Measurements from ENCODE around the gene SAP30L. TPM values are rescaled to one million over a fixed set of nuclear protein-coding genes. Genes with fewer than 3 reads are reported as not detected.

SAP30L gene
- total RNA-seq, 1 donor from 2014 or later = 25.4 TPM

DNA sequence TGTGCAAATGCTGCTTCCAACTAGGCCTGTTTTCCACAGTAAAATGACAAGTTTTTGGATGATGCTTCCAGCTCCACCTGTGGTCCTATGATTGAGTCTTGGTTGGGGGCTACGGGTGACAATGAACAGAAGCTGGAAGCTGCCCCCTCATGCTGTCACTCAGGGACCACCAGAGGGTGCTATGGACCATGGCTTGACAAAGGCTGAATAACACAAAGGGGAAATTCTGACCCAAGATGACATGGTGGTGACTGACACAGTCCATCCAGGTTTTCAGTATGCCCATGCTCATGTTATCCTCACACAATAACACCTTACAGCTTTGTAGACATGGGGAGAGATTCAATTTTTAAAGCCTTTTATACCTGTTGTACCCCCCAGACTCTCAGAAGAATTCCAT, 23.9 kb upstream of the SAP30L start:
- DNase-seq = no peak

GRCh38 chr5:154422298-154422697, 23.5 kb upstream of the SAP30L start:
- no peak for DNase-seq

DNA sequence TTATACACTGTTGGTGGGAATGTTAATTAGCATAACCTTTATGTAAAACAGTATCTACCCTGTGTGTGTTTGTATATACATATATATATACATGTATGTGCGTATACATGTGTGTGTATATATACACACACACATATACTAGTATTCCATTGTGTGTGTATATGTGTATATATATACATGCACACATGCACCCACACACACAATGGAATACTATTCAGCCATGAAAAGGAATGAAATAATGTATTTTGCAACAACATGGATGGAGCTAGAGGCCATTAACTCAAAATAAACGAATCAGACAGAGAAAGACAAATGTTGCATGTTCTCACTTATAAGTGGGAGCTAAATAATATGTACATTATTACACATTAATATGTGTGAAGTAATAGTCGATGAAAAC, 17.6 kb upstream of the SAP30L start:
- no peak for DNase-seq

DNA sequence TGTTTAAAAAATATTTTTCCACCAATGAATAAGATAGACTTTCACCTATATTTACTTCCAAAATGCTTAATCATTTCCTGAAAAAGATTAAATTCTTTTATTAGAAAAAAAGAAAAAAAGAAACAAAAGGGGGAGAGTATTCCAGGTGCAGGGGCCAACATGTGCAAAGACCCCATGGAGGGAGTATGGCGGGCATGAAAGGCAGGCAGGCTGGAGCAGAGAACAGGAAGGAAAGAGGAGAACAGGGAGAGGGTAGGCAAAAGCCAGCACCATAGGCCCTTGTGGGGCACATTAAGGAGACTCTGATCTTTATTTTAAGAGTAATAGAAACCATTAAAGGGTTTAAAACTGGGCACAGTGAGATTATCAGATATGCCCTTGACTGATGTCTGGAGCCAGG, 16.5 kb upstream of the SAP30L start:
- no peak for DNase-seq

- DNase-seq = no peak
Measured at GRCh38 chr5:154430466-154430865, 15.3 kb upstream of the SAP30L start.

GRCh38 chr5:154430961-154431630, 14.7 kb upstream of the SAP30L start:
- no peak for DNase-seq

GRCh38 chr5:154435226-154435625, 10.6 kb upstream of the SAP30L start:
- DNase-seq = no peak

DNA sequence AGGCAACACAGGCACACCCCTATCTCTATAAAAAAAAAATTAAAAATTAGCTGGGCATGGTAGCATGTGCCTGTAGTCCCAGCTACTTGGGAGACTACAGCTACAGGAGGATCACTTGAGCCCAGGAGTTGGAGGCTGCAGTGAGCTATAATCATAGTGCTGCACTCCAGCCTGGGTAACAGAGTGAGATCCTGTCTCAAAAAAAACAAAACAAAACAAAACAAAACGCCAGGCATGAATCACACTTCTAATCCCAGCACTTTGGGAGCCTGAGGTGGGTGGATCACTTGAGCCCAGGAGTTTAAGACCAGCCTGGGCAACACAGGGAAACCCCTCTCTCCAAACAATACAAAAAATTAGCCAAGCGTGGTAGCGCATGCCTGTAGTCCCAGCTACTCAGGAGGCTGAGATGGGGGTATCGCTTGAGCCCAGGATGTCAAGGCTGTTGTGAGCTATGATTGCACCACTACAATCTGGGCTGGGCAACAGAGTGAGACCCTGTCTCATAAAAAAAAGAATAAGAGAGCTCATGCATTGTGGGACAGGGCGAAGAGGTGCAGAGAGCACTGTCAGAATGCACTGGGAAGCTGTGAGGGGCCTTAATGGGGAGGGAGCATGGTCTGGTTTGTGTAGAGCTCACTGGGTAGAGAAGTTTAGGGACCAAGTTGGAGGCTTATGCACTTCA, 8.4 kb upstream of the SAP30L start:
- DNase-seq = no peak

GRCh38 chr5:154440540-154440939, 5.3 kb upstream of the SAP30L start:
- DNase-seq = no peak

DNA sequence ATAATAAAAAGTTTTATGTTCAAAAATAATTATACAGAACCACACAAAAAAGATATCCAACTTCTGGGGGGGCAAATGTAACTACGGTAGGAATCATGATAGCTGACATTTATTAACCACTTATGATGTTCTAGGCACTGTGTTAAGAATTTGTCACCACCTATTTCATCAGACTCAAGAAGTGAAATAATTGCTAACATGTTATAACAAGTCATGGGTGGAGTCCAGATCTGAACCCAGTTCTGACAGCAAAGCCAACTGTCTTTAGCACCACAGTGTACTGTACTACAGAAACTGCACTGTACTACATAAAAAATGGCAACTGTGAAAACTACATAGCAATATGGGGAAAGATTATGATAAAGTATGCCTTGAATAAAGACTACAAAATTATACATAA, 3.0 kb upstream of the SAP30L start:
- no peak for DNase-seq

DNA sequence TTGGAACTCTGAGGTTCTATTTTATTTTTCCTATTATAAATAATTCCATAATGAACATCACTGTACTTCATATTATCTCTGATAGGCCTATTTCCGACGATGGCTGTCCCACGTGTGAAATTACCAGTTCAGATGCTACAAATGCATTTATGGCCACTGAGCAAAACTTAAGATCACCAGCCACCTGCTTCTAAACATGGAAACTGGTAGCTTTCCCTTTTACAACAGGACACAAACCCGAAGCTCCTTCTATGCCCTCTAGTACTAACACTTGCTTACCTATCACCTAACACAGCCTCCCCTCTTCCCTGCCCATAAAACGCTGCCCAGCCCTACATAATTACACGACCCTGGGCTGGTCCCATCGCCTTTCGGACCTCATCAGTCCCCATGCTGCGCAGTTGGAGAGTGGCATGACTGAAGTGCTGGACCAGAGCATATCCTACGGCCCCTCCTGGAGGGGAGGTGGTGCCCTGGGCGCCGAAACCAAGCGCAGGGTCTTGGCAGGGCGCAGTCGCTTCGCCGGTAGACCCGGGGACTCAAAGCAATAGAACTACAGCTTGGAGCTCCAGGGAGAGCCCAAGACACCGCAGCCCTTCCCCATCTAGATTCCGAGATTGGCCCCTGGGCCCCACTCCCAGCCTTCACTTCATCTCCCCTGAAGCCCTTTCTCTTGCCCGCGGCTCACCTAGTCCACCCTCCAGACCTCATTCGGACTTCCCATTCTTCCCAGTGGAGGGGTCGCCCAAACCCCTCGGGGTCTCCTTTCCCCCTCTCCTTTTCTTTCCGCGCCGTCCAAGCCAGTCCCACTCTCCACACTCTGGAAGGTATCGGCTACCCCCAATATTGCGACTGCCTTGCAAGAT, 1.0 kb upstream of the SAP30L start:
- DNase-seq = no peak

- peak; percentile 40 for DNase-seq
Measured at GRCh38 chr5:154446195-154447088, 645 bp downstream of the SAP30L start.

- DNase-seq = no peak
Measured at GRCh38 chr5:154447089-154447725, 1.4 kb downstream of the SAP30L start.

DNA sequence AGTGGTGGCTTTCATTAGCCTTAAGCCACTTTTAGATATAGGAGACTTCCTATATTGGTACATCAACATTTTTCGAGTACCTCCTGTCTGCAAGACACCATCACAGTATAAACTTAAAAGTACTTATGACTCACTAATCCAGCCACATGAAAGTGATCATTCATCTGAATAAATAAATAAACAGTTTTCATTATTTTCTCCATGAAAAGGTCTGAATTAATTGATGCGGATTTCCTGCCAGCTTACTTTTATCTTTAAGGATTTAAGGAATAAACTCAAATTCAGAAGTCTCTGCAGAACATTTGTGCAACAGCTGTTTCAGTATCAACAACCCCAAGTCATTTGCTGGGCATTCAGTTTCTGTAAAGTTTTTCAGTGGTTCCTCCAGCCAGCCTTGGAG, 4.0 kb downstream of the SAP30L start:
- no peak for DNase-seq

- DNase-seq = no peak
Measured at GRCh38 chr5:154451957-154452356, 6.2 kb downstream of the SAP30L start.

DNA sequence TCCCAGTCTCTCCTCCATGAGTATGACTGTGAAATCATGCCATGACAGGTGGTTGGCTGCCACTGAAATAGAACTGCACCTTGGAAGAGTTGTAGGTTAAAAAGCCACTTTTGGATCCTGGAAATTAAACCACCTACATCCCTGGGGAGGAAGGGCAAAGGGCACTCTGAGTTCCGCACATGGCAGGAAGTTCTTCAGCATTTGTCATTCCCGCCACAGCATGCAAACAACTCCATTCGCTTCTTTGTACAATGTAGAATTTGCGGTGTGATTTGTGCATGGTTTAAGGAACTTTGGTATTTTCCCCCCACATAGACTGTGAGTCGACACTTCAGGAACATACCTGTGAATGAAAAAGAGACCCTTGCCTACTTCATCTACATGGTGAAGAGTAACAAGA, 9.8 kb downstream of the SAP30L start:
- no peak for DNase-seq

- no peak for DNase-seq
Measured at GRCh38 chr5:154456540-154456939, 10.7 kb downstream of the SAP30L start.

- DNase-seq = no peak
Measured at GRCh38 chr5:154459015-154459414, 13.2 kb downstream of the SAP30L start.

DNA sequence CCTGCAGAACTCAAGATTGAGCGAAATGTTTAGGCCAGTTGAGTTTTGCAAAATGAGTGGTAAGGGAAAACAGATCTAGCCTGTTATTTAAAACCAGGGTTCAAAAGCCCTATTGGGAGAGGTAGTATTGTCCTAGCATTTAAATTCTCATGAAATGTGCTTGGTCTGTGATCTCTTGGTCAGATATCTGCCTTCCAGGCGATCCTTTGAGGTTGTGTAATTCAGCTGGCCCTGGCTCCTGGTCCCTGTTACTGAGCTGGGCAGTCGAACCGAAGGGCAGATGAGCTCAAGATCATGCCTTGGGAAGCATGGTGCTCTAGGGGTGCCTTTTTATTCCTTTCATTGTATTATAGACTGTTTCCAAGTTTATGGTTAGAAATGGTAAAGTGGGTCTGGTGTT, 14.4 kb downstream of the SAP30L start:
- DNase-seq = no peak

DNA sequence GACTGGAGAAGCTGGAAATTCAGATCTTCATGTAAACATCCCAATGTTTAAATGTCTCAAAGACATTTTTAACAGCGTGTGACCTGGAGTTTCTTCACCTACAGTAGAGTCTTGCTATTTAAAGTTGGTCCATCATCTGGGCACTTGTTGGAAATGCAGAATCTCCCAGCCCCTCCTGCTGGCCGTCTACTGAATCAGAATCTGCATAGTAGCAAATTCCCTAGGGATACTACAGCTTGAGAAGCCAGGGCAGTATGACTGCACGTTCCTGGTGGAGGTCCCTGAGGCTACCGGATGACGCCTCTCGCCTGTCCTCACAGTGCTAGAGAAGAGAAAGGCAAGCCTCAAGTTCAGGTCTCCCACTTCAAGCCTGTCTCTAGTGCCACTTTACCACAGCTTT, 15.7 kb downstream of the SAP30L start:
- no peak for DNase-seq

GRCh38 chr5:154464438-154464837, 18.6 kb downstream of the SAP30L start:
- no peak for DNase-seq

DNA sequence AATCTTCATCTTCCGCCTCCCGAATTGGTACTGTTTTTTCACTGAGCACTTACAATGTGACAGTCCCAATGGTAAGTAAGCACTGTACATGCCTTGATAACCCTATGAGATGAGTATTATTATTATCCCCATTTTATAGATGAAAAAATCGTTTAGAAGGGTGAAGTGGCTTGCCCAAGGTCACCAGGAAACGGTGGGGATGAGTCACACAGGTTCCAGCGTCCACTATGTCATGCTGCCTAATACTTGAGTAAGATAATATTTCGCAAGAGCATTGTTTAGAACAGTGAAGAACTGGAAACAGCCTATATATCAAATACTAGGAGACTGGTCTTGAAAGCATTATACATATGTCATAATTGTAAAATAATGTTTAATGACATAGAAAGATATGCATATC, 19.4 kb downstream of the SAP30L start:
- no peak for DNase-seq
